Measurements from ENCODE around the gene AUTS2. TPM values are rescaled to one million over a fixed set of nuclear protein-coding genes. Genes with fewer than 3 reads are reported as not detected.

The AUTS2 gene
- total RNA-seq, 1 donor from 2014 or later: 125 TPM

- TF ChIP-seq CTCF (IDR thresholded peaks at IDR 0.05; ENCODE audit: unreplicated experiment): no peak
- H3K4me3 Mint-ChIP-seq (ENCODE audit: low read depth): no peak overlapping the region
- no peak overlapping the region for H3K27ac Mint-ChIP-seq
These were observed 80.4 kb downstream of the AUTS2 start for GRCh38 chr7:69678494-69679187.

GRCh38 chr7:69681181-69681580, 82.9 kb downstream of the AUTS2 start:
- H3K27ac Mint-ChIP-seq: no peak overlapping the region
- H3K9me3 Mint-ChIP-seq (ENCODE audit: low read depth): no peaks in the 10 kb centered on the region
- TF ChIP-seq CTCF (IDR thresholded peaks at IDR 0.05; ENCODE audit: unreplicated experiment): no peak
- DNase-seq (ENCODE audit: low spot score, unreplicated experiment): no peak
- peaks cover 3% of the 10 kb centered on the region for H3K27me3 Mint-ChIP-seq
- H3K36me3 Mint-ChIP-seq (ENCODE audit: insufficient read depth): no peaks in the 10 kb centered on the region
- H3K4me1 Mint-ChIP-seq (ENCODE audit: low read depth): peaks cover 23% of the 10 kb centered on the region
- no peak overlapping the region for H3K4me3 Mint-ChIP-seq (ENCODE audit: low read depth)

More at GRCh38 chr7:69678494-69679187, 80.4 kb downstream of the AUTS2 start:
- H3K27me3 Mint-ChIP-seq: no peaks in the 10 kb centered on the region
- no peak for DNase-seq (ENCODE audit: low spot score, unreplicated experiment)
- no peaks in the 10 kb centered on the region for H3K36me3 Mint-ChIP-seq (ENCODE audit: insufficient read depth)
- H3K4me1 Mint-ChIP-seq (ENCODE audit: low read depth): peaks cover 16% of the 10 kb centered on the region
- no peaks in the 10 kb centered on the region for H3K9me3 Mint-ChIP-seq (ENCODE audit: low read depth)

- TF ChIP-seq CTCF (IDR thresholded peaks at IDR 0.05; ENCODE audit: unreplicated experiment): no peak
- Mint-ChIP-seq H3K4me3 (ENCODE audit: low read depth) (no peak overlapping the region), H3K4me1 (ENCODE audit: low read depth) (peaks cover 23% of the 10 kb centered on the region), H3K36me3 (ENCODE audit: insufficient read depth) (no peaks in the 10 kb centered on the region), H3K27ac (no peak overlapping the region), H3K9me3 (ENCODE audit: low read depth) (no peaks in the 10 kb centered on the region), H3K27me3 (peaks cover 3% of the 10 kb centered on the region)
- no peak for DNase-seq (ENCODE audit: low spot score, unreplicated experiment)
These were observed 84.2 kb downstream of the AUTS2 start for GRCh38 chr7:69682518-69682917.

GRCh38 chr7:69683002-69683401, 84.7 kb downstream of the AUTS2 start:
- Mint-ChIP-seq H3K36me3 (ENCODE audit: insufficient read depth) (no peaks in the 10 kb centered on the region), H3K4me1 (ENCODE audit: low read depth) (peaks cover 26% of the 10 kb centered on the region), H3K27me3 (peaks cover 3% of the 10 kb centered on the region), H3K27ac (no peak overlapping the region), H3K4me3 (ENCODE audit: low read depth) (no peak overlapping the region), H3K9me3 (ENCODE audit: low read depth) (no peaks in the 10 kb centered on the region)
- no peak for TF ChIP-seq CTCF (IDR thresholded peaks at IDR 0.05; ENCODE audit: unreplicated experiment)
- DNase-seq (ENCODE audit: low spot score, unreplicated experiment): no peak

GRCh38 chr7:69684369-69685292, 86.4 kb downstream of the AUTS2 start:
- Mint-ChIP-seq H3K27me3 (peaks cover 3% of the 10 kb centered on the region), H3K36me3 (ENCODE audit: insufficient read depth) (no peaks in the 10 kb centered on the region), H3K27ac (no peak overlapping the region), H3K9me3 (ENCODE audit: low read depth) (no peaks in the 10 kb centered on the region), H3K4me1 (ENCODE audit: low read depth) (peaks cover 27% of the 10 kb centered on the region), H3K4me3 (ENCODE audit: low read depth) (no peak overlapping the region)
- no peak for DNase-seq (ENCODE audit: low spot score, unreplicated experiment)
- TF ChIP-seq CTCF (IDR thresholded peaks at IDR 0.05; ENCODE audit: unreplicated experiment): no peak
